ENCODE measurements around the gene NIT1.

Gene NIT1

DNA sequence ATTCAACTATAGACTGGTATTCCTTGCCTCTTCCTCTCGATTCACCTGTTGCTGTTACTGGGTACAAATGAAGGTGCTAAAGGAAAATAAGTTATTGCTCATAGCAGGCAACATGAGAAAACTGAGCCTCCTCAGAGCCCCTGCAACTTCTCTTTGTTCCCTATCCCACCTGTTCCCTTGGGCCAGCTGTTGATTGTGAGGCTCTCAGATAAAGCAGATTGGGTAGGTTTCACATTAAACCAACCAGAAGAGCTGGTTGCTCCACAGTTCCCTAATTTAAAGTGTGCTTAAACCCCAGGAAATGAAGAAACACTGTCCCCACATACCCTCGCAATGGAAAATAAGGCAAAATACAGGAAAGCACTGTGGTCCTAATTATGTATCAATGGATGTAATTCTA, 9.7 kb downstream of the NIT1 start:
- H3K36me3 ChIP-seq (ENCODE audit: insufficient read depth, low read length), result peaks cover 32% of the 10 kb centered on the region; the same call in 1 of the 2 replicates
- no peaks in the 10 kb centered on the region for H3K9me2 ChIP-seq (replicated peaks; ENCODE audit: low read depth, low read length)
- no peak overlapping the region for H2AFZ ChIP-seq (ENCODE audit: low read length)
- peaks cover 58% of the 10 kb centered on the region for H3K79me2 ChIP-seq (ENCODE audit: insufficient read depth, low read length)
- no peak overlapping the region for H3K9ac ChIP-seq (ENCODE audit: low read depth, low read length, poor library complexity, severe bottlenecking)
- H3K27me3 ChIP-seq (ENCODE audit: insufficient read depth, low read length, poor library complexity, severe bottlenecking), result no peaks in the 10 kb centered on the region
- TF ChIP-seq, protein P1, sequence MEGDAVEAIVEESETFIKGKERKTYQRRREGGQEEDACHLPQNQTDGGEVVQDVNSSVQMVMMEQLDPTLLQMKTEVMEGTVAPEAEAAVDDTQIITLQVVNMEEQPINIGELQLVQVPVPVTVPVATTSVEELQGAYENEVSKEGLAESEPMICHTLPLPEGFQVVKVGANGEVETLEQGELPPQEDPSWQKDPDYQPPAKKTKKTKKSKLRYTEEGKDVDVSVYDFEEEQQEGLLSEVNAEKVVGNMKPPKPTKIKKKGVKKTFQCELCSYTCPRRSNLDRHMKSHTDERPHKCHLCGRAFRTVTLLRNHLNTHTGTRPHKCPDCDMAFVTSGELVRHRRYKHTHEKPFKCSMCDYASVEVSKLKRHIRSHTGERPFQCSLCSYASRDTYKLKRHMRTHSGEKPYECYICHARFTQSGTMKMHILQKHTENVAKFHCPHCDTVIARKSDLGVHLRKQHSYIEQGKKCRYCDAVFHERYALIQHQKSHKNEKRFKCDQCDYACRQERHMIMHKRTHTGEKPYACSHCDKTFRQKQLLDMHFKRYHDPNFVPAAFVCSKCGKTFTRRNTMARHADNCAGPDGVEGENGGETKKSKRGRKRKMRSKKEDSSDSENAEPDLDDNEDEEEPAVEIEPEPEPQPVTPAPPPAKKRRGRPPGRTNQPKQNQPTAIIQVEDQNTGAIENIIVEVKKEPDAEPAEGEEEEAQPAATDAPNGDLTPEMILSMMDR (conservative IDR thresholded peaks at IDR 0.05; ENCODE audit: low read length), result no peak
- no peaks in the 10 kb centered on the region for H3F3A ChIP-seq (ENCODE audit: low read depth)
- H3K9me3 ChIP-seq (ENCODE audit: insufficient read depth, low read depth, low read length), result no peaks in the 10 kb centered on the region
- peaks cover 53% of the 10 kb centered on the region for H3K4me1 ChIP-seq (ENCODE audit: insufficient read depth, low read length, poor library complexity, severe bottlenecking)
- H3K4me2 ChIP-seq (ENCODE audit: low read depth, low read length, poor library complexity, severe bottlenecking), result peak overlapping the region; percentile 95
- H3K4me3 ChIP-seq (ENCODE audit: low read length, poor library complexity, severe bottlenecking), result peak overlapping the region; percentile 3
- peaks cover 10% of the 10 kb centered on the region for H4K20me1 ChIP-seq (ENCODE audit: insufficient read depth, low read length, poor library complexity, severe bottlenecking)

DNA sequence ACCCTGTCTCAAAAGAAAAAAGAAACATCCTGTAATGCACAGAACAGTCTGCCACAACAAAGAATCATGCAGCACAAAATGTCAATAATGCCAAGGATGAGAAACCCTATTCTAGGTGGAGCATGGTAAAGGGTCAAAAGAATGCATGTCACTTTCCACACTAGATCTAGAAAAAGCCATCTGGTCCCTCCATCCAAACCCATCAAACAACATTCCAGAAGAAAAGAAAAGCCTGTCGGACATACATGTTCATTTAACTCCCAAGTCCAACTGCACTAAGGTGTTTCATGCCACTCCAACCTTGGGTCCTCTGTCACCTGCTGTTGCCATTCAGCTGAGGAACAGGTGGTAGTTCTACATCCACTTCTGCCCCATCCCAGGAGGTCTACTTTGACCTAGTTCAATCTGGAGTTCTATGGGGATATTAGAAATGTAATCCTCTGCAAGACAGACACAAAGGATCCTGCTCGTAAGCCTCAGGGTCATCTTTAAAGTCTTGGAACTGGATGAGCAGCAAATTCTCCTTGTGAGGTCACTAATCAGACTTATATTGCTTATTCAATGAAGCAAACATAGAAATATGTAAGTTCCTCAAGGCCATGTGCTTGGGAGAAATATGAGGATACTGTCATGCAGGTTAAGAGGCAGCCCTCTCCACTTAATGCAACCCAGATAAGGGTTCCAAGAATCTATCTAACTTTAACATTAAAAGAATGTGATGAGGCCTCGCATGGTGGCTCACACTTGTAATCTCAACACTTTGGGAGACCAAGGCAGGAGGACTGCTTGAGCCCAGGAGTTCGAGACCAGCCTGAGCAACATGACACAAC, 10.9 kb downstream of the NIT1 start:
- Histone ChIP-seq H3K9me3 (ENCODE audit: insufficient read depth, low read depth, low read length) (no peaks in the 10 kb centered on the region), H3K27me3 (ENCODE audit: insufficient read depth, low read length, poor library complexity, severe bottlenecking) (no peaks in the 10 kb centered on the region), H3K4me3 (ENCODE audit: low read length, poor library complexity, severe bottlenecking) (peak overlapping the region; percentile 95), H3K4me1 (ENCODE audit: insufficient read depth, low read length, poor library complexity, severe bottlenecking) (peaks cover 60% of the 10 kb centered on the region), H3K4me2 (ENCODE audit: low read depth, low read length, poor library complexity, severe bottlenecking) (peak overlapping the region; percentile 95), H3K9me2 (replicated peaks; ENCODE audit: low read depth, low read length) (no peaks in the 10 kb centered on the region), H4K20me1 (ENCODE audit: insufficient read depth, low read length, poor library complexity, severe bottlenecking) (peaks cover 10% of the 10 kb centered on the region), H3K79me2 (ENCODE audit: insufficient read depth, low read length) (peaks cover 67% of the 10 kb centered on the region), H3K36me3 (ENCODE audit: insufficient read depth, low read length) (peaks cover 23% of the 10 kb centered on the region; the same call in 1 of the 2 replicates), H3K9ac (ENCODE audit: low read depth, low read length, poor library complexity, severe bottlenecking) (no peak overlapping the region), H3F3A (ENCODE audit: low read depth) (no peaks in the 10 kb centered on the region), H2AFZ (ENCODE audit: low read length) (no peak overlapping the region)
- no peak for TF ChIP-seq EZH2phosphoT487 (IDR thresholded peaks at IDR 0.05; ENCODE audit: borderline replicate concordance)
- TF ChIP-seq, protein P1 (conservative IDR thresholded peaks at IDR 0.05; ENCODE audit: low read length), result no peak

DNA sequence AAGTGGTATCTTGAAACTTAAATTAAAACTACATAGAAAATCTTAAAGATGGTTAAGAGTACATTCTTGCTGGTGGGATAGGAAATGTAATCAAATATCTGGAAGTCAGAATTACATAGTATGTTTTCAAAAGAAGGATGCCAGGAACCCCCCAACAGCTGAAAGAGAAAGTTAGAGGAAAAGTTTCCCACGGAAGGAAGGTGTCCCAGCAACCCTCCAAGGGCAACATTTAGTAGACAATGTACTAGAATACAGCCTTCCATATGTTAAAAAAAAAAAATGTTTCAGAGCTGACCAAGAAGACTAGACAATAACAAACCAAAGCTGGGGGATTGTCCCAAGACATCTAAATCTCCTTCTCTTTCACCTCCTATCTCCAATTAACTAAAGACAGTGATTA, 12.4 kb downstream of the NIT1 start:
- H4K20me1 ChIP-seq (ENCODE audit: insufficient read depth, low read length, poor library complexity, severe bottlenecking), result peaks cover 10% of the 10 kb centered on the region
- peak overlapping the region; percentile 88 for H3K9ac ChIP-seq (ENCODE audit: low read depth, low read length, poor library complexity, severe bottlenecking)
- peaks cover 63% of the 10 kb centered on the region for H3K4me1 ChIP-seq (ENCODE audit: insufficient read depth, low read length, poor library complexity, severe bottlenecking)
- peaks cover 78% of the 10 kb centered on the region for H3K79me2 ChIP-seq (ENCODE audit: insufficient read depth, low read length)
- no peaks in the 10 kb centered on the region for H3K9me3 ChIP-seq (ENCODE audit: insufficient read depth, low read depth, low read length)
- no peaks in the 10 kb centered on the region for H3F3A ChIP-seq (ENCODE audit: low read depth)
- H2AFZ ChIP-seq (ENCODE audit: low read length), result no peak overlapping the region
- no peaks in the 10 kb centered on the region for H3K9me2 ChIP-seq (replicated peaks; ENCODE audit: low read depth, low read length)
- H3K4me3 ChIP-seq (ENCODE audit: low read length, poor library complexity, severe bottlenecking), result peak overlapping the region; percentile 95
- peaks cover 18% of the 10 kb centered on the region; the same call in 1 of the 2 replicates for H3K36me3 ChIP-seq (ENCODE audit: insufficient read depth, low read length)
- H3K4me2 ChIP-seq (ENCODE audit: low read depth, low read length, poor library complexity, severe bottlenecking), result peak overlapping the region; percentile 95
- TF ChIP-seq EZH2phosphoT487 (IDR thresholded peaks at IDR 0.05; ENCODE audit: borderline replicate concordance), result no peak
- TF ChIP-seq, protein P1 (conservative IDR thresholded peaks at IDR 0.05; ENCODE audit: low read length), result no peak
- H3K27me3 ChIP-seq (ENCODE audit: insufficient read depth, low read length, poor library complexity, severe bottlenecking), result no peaks in the 10 kb centered on the region
